RWPE2 (cell line): Measurements from ENCODE around the gene CPSF7.
"Not testable (repeated sequence)": the region's sequence is repeated elsewhere in the genome, so short reads cannot be mapped to it uniquely, and the experiment has no call there.

Experiments used
- ATAC-seq: fragments of 200-7000 bp; cut with Tn5 transposase; 3 replicates; pipeline ENCODE4 v1.9.1; 2021; ENCODE audit warnings: low read depth
- DNase-seq: peaks from one replicate; pipeline ENCODE4 v3.0.0-alpha.2; 2020; ENCODE audit warnings: low spot score
- H3K27ac ChIP-seq: fragments of 450-650 bp; 2 replicates; pipeline ENCODE4 v1.5.1; 2017; ENCODE audit warnings: mild to moderate bottlenecking; ENCODE audit not compliant: poor library complexity, severe bottlenecking
- H3K27me3 ChIP-seq: fragments of 250-450 bp; sonication (Bioruptor Pico); 2 replicates; pipeline ENCODE4 v1.5.1; 2021; ENCODE audit warnings: mild to moderate bottlenecking, moderate library complexity; ENCODE audit not compliant: insufficient read depth, poor library complexity, severe bottlenecking
- H3K36me3 ChIP-seq: fragments of 250-450 bp; sonication (Bioruptor Pico); 2 replicates; pipeline ENCODE4 v1.5.1; 2020; ENCODE audit warnings: low read depth, mild to moderate bottlenecking, moderate library complexity
- H3K4me1 ChIP-seq: fragments of 250-450 bp; sonication (Bioruptor Pico); 2 replicates; pipeline ENCODE4 v1.5.1; 2021; ENCODE audit warnings: mild to moderate bottlenecking, moderate library complexity; ENCODE audit not compliant: insufficient read depth, poor library complexity, severe bottlenecking
- H3K4me3 ChIP-seq: fragments of 250-450 bp; sonication (Bioruptor Pico); 2 replicates; pipeline ENCODE4 v1.5.1; 2021; ENCODE audit warnings: mild to moderate bottlenecking, moderate library complexity; ENCODE audit not compliant: severe bottlenecking
- H3K9me3 ChIP-seq: fragments of 250-450 bp; sonication (Bioruptor Pico); 2 replicates; pipeline ENCODE4 v1.5.1; 2021; ENCODE audit warnings: mild to moderate bottlenecking, moderate library complexity; ENCODE audit not compliant: severe bottlenecking
- TF ChIP-seq, protein P1 (sequence below): fragments of 450-650 bp; IDR thresholded peaks from one replicate; pipeline ENCODE4 v1.5.1; 2017; ENCODE audit warnings: mild to moderate bottlenecking, moderate library complexity; ENCODE audit not compliant: poor library complexity, severe bottlenecking

The CPSF7 gene

DNA sequence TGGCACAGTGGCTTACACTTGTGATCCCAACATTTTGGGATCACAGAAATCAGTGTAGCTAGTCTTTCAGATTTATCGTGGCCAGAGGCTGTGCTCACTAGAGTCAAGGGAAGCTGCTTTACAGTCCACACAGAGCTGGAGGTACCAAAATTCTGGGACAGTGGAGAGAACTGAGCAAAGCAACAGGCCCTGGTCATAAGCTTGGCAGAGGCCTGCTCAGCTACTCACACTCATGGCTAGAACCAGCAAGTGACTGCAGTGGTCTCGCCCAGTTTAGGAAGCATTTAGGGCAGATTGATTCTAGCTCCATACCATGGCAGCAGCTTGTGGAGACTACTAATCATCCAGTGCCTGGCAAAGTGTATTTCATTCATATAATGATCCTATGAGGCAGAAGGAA lies 28.6 kb downstream of the CPSF7 start:
- H3K27ac ChIP-seq = no peak overlapping the region
- peaks cover 44% of the 10 kb centered on the region for H3K36me3 ChIP-seq
- DNase-seq = no peak
- ATAC-seq = peak; percentile 30; the same call in 1 of the 3 replicates
- TF ChIP-seq, protein P1, sequence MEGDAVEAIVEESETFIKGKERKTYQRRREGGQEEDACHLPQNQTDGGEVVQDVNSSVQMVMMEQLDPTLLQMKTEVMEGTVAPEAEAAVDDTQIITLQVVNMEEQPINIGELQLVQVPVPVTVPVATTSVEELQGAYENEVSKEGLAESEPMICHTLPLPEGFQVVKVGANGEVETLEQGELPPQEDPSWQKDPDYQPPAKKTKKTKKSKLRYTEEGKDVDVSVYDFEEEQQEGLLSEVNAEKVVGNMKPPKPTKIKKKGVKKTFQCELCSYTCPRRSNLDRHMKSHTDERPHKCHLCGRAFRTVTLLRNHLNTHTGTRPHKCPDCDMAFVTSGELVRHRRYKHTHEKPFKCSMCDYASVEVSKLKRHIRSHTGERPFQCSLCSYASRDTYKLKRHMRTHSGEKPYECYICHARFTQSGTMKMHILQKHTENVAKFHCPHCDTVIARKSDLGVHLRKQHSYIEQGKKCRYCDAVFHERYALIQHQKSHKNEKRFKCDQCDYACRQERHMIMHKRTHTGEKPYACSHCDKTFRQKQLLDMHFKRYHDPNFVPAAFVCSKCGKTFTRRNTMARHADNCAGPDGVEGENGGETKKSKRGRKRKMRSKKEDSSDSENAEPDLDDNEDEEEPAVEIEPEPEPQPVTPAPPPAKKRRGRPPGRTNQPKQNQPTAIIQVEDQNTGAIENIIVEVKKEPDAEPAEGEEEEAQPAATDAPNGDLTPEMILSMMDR = no peak
- H3K4me3 ChIP-seq = no peak overlapping the region
- H3K27me3 ChIP-seq = no peaks in the 10 kb centered on the region
- H3K4me1 ChIP-seq = no peaks in the 10 kb centered on the region
- H3K9me3 ChIP-seq = no peaks in the 10 kb centered on the region

DNA sequence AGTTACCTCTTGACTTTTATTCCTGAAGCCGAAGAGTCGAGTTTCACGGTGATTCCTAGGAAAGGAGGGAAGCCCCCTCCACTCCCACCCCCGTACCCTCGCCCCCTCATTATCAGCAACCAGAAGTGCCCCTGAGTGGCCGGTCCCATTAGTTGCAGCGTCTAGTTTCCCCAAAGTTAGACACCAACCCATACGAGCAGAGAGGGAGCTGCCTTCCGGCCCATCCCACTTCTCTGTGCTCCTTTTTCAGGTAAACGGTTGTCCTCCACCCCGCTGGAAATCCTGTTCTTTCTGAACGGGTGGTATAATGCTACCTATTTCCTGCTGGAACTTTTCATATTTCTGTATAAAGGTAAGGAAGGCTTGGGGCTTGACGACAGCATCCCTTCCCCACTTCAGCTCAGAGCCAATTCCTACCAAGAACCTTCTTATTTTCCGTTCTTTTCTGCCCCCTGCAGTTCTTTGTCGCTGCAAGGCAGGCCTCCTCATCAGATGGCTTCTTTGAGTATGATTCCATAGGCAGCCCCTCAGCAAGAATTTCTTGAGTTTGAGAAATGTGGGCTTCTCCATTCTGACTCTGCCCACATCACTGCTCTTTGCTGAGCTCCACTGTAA lies 36.7 kb downstream of the CPSF7 start:
- Histone ChIP-seq H3K36me3 (peaks cover 25% of the 10 kb centered on the region), H3K27ac (peak overlapping the region; percentile 68), H3K9me3 (no peaks in the 10 kb centered on the region), H3K27me3 (no peaks in the 10 kb centered on the region), H3K4me3 (peak overlapping the region; percentile 42), H3K4me1 (no peaks in the 10 kb centered on the region)
- DNase-seq (no peak), ATAC-seq (peak; percentile 47)
- TF ChIP-seq, protein P1 = peak; percentile 45

DNA sequence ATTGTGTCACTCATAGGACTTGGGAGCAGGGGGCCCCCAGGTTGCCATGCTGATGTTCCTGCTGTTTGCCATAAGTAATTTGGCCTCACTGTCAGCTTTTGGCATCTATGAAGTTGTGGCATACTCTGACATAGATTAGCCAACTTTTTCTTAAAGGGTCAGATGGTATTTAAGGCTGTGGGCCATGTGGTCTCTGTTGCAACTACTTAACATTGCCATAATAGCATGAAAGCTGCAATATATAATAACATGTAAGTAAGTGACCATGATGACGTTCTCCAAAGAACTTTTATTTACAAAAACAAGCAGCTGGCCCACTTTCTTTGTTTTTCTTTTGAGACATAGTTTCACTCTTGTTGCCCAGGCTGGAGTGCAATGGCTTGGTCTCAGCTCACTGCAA lies 39.6 kb downstream of the CPSF7 start:
- Histone ChIP-seq H3K27ac (no peak overlapping the region), H3K4me1 (no peaks in the 10 kb centered on the region), H3K27me3 (no peaks in the 10 kb centered on the region), H3K4me3 (no peak overlapping the region), H3K9me3 (no peaks in the 10 kb centered on the region), H3K36me3 (peaks cover 10% of the 10 kb centered on the region)
- DNase-seq (no peak), ATAC-seq (no peak)
- TF ChIP-seq, protein P1 = no peak

DNA sequence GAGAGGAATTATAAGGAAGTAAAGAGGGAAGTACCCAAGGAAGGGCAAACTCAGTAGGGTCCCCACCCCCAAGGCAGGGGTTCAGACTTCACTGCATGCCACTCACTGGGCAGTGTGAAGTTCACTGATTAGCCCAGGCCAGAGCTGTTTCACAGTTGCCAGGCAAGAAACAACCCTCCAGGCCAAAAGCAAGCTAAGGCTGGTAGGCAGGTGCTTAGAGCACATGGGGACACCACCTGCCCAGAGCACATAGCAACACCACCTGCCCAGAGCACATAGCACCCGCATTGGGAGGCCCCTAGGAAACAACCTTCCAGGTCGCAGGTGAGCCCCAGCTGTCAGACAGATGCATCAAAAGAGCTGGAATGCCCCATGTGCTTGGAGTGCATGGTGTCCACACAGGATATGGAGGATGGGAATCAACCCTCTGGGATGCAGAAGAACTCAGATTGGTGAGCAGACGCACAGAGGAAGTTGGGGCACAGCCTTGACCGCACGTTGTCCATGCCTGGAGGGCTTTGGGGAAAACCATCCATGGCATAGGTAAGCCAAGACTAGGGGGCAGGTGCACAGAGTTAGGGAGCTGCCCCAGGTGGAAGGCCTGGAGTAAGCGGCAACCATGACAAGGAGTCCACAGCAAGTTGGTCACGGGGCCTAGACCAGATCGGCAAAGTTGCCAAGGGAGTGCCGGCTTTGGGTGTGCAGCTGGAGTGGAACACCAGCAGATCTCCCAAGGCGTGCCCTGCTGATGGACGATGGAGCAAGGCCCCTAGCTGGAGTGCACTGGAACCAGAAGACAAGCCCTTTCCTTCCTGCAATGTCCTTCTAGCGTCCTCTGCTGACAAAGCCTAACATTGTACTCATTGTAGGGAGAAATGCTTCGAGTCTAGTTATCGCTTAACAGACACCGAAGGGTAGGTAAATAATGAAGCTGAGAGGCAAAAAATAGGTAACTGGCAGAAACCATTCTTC lies 45.2 kb downstream of the CPSF7 start:
- Histone ChIP-seq H3K4me1 (no peaks in the 10 kb centered on the region), H3K36me3 (no peaks in the 10 kb centered on the region), H3K27ac (no peak overlapping the region), H3K9me3 (no peaks in the 10 kb centered on the region), H3K27me3 (no peaks in the 10 kb centered on the region), H3K4me3 (no peak overlapping the region)
- TF ChIP-seq, protein P1 = no peak
- DNase-seq (no peak), ATAC-seq (no peak)

DNA sequence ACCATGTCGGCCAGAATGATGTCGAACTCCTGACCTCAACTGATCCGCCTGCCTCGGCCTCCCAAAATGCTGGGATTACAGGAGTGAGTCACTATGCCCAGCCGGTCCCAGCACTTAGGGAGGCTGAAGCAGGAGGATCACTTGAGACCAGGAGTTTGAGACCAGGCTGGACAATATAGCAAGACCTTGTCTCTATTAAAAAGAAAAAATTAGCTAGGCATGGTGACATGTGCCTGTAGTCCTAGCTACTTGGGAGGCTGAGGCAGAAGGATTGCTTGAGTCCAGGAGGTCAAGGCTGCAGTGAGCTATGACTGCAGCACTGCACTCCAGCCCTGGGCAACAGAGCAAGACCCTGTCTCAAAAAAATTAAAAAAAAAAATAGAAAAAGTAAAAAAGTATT lies 45.9 kb downstream of the CPSF7 start:
- not testable (repeated sequence) for H3K27ac ChIP-seq, H3K4me3 ChIP-seq, H3K36me3 ChIP-seq, H3K27me3 ChIP-seq, DNase-seq, H3K9me3 ChIP-seq, ATAC-seq, H3K4me1 ChIP-seq
